CD4-positive, alpha-beta T cell treated with Interleukin-15 for 1 hour (primary cell): Measurements from ENCODE around the gene MACROD1.

Experiments
- DNase-seq: peaks from one replicate; pipeline ENCODE4 v3.0.0-alpha.2; 2020

Gene MACROD1

DNA sequence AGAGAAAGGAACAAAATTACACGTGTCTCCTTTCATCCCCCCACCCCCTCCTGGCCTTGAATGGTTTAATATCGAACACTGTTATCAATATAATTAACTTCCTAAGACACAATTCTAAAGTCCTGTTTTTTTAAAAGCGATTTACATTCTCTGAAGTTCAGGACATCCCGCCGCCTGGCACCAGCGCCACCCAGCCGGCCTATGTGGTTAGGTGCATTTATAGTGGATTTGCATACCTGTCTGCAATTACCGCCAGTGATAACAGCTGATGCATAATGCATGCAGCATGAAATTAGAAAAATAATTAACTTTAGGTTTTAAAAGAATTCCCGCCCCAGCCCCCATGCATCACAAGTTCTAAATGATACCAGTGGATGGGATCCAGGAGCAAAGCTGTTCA is 58.6 kb downstream of the MACROD1 start:
- DNase-seq: no peak

DNA sequence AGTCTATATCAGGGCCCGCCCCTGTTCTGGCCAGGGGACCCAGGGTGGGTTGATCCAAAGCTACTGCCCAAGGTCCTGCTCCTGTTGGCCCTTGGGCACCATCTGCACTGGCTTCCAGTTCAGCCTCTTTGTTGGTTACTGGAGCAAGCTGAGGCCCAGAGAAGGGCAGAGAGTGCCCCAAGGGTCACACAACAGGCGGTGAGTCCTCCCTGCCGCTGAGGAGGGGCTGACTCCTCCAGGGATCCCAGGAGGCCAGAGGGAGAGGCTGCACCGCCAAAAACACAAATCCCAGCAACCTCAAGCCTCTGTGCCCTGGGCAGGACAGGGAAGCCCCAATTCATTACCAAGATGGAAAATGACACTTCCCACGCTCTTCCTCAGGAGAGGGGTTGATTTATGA is 61.3 kb downstream of the MACROD1 start:
- no peak for DNase-seq

DNA sequence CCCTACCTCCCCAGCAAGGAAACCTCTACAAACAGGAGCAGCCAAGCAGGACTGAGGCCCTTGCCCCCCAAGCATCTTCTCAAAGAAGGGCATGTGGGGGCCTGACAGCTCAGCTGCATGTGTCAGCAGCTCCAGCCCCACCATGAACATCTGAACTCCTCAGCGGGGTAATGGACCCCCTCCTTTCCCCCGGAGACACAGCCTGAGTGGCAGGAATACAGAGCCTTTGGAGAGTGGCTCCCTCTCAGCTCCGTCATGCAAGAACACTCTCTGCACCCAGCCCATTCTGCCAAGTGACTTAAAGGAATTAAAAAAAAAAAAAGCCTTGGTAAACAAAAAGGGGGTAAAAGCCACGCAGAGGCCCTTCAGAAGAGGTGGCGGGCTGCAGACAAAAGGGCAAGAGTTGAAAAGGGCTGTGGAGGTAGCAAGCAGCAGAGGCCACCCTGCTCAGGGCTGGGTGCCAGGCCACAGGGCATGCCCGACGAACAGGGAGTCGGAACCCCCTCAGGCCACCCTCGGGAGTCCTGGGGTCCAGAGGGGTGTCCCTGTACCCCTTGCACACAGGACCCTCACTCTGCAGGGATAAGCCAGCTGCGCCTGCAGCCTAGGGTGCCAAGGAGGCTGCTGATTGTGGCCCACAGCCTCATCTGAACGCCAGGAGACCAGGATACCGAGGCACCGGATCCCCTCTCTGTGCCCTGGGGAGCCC is 62.5 kb downstream of the MACROD1 start:
- DNase-seq: no peak

DNA sequence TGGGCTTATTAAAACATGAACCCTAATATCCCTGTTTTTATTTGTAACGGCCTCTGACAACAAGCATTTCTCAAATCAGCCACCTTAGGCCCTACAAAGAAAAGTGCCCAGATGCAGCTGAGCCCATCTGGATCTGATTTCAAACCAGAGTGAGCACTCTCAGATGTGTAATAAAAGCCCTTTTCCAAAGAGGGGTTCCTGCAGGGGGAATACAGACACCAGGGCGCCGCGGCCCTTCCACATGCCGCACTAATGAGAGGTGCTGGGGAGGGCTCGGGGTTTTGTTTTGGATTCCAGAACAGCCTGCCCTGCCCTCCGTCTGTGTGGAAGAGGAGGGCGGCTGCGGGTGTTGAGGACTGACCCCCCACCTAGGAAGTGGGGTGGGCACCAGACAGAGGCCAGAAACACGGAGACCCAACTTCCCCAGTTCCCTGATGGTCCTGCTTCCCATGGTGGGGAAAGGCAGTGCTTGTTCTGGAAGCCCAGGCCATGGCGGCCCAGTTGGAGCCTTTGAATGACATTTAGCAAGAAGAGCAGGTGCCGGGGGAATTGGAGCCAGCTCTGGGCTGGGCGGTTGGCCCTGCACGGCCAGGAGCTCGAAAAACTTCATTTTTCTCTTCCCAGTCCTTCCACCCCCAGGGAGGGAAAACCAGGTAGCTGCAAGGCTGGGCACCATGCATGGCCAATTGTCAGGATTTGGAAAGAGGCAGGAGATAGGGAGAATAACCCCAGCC is 63.7 kb downstream of the MACROD1 start:
- DNase-seq: no peak

DNA sequence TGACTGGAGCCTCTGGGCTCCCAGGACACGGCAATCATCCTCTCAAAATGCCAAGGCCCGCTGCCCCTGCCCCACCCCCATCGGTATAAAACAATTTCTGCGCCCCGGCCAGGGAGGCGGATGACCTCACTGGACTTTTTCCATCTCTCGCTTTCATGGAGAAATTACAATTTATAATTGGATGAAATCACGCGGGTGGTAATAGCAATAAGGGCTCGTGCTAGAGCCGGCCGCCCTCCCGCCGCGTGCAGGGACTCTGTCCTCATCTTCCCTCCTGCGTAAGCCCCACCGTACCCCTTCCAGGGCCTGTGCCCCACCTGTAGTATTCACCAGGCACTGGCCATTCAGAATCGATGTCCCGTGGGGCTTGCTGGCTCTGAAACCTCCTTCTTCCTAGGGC is 64.5 kb downstream of the MACROD1 start:
- DNase-seq: no peak

DNA sequence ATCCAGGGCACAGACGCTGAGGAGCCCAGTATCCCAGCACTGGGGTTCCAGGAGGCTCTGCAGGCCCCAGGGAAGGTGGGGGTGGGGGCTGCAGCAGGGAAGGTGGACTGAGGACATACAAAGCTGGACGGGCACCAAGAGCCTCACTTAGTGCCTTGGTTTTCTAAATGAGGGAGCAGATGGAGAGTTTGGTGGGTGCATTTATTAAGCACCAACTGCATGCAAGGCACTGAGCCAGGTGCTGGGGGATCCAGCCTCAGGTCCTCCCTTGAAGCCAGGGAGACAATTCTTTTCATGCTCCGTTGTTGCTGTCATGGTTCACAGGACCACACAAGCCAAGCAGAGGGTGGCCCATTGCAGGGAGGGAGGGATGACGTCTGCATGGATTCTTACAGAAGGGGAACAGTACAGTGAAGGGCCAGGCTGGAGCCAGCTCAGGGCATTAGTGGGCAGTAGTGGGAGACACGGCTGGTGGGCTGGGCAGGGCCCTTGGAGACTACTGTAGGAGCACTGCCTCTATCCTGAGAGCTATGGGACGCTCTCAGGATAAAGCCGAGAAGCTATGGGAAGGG is 65.0 kb downstream of the MACROD1 start:
- DNase-seq: no peak

DNA sequence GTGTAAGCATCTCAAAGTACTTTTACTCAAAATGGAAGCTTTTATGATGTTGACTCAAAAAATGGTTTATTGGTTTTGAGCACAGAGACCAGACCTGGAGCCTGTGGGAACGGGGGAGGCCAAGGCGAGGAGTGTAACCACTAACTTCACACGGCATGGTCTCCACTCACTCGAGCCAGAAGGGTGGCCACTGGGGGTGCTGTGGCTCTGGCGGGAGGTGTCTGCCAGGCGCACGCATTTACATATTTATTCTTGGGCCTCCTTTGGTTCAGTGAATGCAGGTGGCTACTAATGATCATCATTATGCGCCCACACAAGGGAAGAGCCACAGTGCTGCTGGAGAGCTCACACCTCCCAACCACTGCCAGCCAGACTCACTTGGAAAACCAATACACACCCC is 65.6 kb downstream of the MACROD1 start:
- no peak for DNase-seq

DNA sequence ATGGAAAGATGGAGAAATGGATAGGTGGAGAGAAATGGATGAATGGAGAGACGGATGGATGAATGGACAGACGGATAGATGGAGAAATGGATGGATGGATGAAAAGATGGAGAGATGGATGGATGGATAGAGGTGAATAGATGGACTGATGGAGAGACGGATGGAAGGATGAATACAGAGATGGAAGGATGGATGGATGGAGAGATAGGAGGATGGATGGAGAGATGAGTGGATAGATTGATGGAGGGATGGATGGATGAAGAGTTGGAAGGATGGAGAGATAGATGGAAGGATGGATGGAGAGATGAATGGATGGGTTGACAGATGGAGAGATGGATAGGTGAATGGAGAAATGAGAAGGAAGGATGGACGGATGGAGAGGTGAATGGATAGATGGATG is 66.5 kb downstream of the MACROD1 start:
- no peak for DNase-seq

DNA sequence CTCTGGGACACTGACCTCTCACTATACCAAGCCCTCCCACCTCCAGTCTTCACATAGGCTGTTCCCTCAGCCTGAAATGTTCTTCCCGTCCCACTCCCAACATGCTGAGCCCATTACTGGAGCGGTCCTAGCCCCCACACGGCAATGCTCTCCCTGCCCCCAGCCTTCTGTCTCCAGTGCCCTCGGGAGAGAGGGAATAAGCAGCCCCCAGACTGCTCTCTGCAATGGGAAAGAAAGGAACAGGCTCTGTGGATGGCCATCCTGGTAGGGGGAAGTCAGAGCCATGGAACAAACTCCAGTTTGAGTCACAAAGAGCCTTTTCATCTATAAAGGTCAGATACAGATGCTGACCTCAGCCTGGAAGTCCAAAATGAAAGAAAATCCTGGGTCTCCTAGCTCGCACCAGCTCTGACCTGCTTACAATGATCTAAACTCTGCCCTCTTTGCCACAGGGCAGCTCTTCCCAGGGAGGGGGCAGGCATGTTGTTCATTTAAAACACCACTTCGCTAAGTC is 67.5 kb downstream of the MACROD1 start:
- no peak for DNase-seq

DNA sequence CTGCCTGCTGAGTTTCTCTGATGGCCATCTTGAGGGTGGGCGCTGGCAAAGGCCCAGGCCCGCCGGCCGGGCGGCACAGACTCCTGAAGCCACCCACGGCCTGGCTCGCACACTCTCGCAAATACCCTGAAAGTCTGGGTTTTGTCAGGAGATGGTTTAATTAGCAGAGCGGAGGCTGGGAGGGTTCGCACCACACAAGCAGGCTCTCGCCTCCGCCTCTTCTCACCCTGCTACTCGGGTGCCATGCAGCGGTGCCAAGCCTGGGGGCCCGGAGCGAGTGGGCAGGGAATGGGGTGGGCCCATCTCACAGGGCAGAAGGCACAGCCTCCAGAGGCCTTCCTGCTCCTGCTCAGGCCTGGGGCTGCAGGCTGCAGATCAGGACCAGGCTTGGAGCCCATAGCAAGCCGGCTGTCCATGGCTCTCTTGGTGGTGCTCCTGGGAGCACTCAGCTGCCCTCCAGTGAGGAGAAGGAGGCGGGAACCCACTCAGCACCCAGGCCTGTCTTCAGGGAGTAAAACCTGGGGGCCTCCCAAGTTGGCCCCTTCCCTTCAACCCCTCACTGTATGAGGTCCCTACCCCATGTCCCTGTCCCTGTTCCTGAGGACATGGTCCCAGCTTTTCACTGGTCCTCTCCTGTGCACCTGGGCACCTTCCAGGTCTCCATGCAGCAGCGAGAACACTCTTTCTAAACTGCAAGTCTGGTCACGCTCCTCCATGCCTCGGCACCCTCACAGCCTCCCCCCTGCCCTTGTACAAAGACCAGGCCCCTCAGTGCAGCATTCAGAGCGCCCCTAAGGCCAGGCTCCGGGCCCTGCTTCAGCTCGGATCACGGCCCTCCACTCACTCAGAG is 68.2 kb downstream of the MACROD1 start:
- no peak for DNase-seq

DNA sequence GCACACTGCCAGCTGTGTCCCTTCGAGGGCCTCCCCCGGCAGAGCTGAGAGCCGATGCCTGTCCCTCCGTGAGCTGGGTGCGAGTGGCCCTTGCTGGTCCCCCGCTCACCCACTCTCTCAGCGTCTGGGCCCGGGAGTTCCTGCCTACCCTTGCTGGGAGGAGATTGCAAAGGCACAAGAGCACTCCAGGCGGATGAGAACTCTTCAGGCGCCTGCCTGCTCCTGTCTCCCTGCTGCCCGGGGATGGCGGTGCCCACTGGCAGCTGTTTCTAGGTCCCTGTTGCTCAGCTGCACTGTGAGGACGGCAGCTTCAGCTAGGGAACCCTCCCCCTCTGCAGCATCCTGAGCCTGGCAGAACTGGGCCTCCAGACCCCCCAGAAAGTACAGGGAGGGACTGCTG is 69.1 kb downstream of the MACROD1 start:
- no peak for DNase-seq

DNA sequence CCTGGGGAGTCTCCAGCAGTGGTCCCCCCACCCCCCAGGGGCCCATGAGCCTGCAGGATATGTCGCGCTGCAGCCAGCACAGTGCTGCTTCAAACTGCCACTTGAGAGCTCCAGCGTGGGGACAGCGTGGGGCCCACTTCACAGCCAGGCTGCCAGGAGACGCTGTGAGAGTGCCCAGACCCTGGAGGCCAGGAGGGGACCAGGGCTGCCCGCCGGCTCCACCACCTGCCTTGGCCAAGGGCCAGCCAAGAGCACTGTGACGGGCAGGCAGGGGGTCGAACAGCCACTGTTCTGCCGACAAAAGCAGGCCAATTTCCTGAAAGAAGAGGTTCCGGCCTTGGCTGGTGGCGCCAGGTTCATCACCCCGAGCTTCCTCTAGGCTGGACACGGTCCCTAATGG is 70.0 kb downstream of the MACROD1 start:
- no peak for DNase-seq

DNA sequence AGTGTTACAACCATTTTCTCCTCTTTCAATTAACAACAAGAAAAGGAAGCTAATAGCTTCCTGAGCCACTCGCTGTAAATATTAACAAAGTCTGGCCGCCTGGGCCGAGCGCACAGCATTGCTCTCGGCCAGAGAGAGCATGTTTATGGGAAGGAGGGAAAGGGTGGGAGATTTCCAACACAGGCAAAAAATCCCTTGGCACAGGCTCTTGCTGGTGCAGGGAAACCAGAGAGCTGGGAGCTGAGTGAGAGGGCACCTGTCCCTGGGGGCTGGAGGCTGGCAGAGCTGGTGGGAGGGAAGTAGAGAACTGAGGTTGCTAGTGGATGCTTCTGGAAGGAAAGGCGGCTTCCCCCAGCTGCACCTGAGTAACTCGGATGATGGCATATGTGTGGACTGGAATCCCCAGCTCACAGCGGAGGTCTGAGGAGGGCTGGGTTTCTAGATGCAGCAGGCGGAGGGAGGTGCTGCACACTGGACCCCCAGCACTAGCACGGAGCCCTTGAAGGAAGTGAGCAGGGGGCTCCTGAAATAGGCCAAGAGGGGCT is 70.6 kb downstream of the MACROD1 start:
- DNase-seq: no peak

DNA sequence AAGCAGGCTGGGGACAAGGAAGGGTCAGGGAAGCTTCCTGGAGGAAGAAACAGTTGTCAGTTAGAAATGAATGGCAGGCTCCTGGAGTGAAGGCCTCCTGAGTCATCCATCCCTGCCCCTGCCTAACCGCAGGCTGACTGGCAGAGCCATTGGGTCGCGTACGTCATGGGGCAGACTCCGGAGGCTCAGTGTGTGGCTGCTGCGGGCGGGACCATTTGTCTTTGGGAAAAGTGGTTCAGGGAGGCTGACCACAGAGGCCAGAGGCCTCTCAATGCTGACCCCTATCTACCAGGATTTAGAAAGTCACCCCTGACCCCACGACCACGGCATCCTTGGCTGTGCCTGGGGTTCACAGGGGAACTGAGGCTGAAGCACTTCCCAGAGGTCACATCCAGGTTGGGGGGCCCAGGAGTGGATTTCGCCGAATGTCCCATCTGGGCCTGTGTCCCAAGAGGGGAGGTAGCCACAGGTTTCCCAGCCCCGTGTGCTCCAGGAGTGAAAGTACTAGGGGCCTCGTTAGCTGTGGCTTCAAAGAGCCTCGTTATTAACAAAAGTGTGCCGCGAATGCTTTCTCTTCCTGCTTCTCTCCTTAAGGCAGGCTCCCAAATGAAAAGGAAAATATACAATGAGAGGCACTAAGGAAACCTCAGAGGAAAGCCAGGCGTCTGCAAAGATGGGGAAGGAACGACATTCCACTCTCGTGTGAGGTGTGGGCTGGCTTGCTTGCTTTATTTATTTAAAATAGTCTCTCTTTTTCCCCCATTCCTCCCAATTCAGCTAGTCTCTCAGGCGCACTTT is 71.3 kb downstream of the MACROD1 start:
- peak; percentile 33 for DNase-seq

DNA sequence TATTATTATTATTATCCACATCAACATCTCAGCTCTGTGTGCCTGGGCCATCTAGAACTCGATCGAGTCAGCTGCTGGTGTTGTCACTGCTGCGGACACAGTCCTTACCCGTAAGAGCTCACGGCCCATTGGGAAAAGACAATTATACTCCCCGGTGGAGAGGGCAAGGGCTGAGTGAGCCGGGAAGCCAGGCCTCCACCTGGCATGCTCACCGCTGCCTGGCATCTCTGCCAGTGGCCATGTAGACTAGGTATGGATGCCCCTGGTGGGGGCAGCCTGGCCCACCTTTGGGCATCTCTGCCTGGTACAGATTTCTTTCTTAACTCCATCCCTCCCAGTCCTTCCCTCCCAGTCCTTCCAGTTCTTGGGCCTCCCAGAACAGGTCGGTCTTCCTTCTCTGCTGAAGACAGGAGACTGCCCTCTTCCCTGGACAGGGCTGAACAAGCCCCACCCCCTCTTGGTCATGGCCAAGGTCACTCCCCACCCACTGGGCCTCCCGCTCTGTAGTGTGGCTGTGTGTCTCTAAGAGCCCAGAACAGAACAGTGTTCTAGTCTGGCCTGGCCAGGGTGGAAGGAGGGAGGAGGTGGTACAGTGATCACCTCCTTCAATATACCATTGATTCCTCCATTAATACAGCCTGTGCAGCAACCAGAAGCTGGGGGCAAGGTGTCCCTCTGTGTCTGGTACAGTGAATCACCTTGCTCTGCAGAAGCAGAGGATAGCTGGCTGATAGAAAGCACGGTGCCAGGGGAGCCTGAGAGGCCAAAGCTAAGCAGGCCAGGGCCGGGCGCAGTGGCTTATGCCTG is 72.5 kb downstream of the MACROD1 start:
- DNase-seq: no peak

DNA sequence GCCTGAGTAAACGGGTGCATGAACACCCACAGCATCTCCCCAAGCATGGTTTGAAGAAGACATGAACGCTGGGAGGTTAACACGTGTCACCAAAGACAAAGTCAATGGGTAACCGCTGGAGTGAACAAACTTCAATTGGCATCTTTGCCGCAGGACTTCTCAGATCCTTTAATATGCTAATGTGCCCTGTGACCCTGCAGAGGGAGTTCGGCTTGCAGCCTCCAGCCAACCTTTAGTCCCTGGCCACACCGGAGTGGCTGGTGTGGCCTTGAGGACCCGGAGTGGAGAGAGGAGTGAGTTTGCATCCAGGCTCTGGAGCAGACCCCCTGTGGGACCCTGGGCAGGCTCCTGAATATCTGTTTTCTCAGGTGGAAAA is 73.2 kb downstream of the MACROD1 start:
- no peak for DNase-seq

DNA sequence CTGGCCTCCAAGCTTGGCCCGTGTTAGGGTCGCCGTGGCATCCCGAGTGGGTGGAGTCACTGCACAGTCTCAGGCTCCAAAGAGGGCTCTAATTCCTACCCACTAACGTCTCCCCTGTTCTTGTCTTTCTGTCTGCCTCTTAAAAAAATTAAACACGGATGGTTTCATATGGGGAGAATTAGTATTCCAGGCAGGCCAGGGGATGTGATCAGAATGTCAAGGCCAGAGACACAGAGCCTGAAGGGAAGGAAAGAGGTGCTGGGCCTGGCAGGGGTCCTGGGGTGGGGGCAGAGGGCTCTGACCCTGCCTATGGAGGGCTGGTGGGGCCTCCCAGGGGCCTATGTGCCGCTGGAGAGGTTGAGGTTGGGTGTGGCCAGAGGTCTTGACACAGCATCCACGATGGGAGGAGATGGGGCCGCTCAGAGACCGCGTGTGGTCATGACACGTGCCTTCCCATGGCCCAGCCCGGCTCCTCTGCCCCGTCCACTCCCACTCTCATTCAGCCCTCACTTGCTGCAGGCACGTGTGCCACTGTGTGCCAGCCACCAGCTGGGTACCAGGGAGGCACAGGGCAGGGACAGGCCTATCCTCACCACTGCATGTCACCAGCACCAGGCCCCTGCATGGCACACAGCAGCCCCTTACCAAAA is 73.7 kb downstream of the MACROD1 start:
- DNase-seq: no peak

DNA sequence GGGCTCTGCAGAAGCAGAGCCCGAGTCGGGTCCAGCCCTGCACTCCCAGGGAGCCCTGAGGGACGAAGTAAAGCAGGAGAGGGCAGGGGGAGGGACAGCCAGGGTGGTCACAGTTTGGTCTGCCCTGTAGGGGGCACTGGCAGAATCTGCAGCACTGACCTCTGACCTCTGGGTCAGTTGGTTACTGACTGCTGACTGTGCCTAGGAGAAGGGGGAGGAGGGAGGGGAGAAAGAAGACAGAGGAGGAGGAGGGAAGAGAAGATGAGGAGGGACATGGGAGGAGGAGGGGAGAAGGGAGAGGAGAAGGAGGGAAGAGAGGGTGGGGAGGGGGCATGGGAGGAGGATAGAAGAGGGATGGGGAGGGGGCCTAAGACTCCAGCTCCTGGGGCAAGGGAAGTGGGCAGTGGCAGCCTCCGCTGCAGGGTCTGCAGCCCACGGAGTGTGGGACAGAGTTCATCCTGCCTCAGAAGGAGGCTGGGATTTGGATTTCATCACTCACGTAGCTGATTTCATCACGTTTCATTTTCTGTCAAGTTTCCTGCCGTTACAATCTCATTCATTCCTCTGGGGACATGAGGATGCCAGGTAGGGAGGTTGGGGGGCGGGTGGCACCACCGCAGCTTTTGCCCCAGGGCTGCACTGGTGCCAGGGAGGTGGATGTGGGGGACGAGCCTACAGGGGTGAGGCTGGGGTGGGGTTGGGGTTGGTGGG is 75.0 kb downstream of the MACROD1 start:
- no peak for DNase-seq

DNA sequence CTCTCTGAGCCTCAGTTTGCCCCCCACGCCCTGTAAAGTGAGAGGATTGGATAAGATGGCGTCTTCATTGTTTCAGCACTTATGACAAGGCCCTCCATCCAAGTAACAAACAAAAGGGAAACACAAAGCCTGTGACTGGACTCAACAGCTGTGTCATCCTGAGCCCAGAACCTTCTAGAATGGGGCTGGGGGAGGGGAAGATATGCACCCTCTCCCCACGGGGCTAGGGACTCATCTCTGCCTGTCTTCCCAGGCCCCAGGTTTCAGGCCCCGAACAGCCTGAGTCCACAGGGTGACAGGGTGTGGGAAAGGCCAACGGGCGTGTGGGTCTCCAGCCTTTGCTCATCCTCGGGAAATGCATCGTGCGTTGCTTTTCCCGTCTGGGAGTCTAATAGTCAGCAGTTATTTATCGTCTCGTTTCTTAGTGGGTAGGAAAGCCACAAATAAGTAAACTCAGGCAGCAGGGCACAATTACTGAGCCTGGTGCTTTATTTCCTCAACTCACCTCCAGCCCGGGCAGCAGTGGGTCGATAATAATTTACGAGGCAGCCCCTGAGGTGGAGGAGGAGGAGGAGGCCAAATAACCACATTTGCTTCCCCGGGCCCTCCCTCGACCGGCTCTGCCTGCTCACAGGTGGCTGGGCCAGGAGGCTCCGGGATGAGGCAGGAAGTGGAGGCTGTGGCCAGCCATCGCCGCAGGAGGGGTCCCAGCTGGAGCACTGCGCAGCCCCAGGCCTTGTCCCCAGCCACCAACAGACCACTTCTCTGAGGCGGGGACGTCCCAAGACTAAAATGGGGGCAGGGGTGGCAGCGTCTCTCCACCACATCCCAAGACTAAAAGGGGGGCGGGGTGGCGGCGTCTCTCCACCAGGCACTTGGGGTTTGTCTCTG is 75.8 kb downstream of the MACROD1 start:
- no peak for DNase-seq
